Measurements from ENCODE around the gene FKRP. TPM values are rescaled to one million over a fixed set of nuclear protein-coding genes. Genes with fewer than 3 reads are reported as not detected.
A peak's percentile ranks its signal among the peaks of the same experiment; 100 is the strongest.

The FKRP gene, protein sequence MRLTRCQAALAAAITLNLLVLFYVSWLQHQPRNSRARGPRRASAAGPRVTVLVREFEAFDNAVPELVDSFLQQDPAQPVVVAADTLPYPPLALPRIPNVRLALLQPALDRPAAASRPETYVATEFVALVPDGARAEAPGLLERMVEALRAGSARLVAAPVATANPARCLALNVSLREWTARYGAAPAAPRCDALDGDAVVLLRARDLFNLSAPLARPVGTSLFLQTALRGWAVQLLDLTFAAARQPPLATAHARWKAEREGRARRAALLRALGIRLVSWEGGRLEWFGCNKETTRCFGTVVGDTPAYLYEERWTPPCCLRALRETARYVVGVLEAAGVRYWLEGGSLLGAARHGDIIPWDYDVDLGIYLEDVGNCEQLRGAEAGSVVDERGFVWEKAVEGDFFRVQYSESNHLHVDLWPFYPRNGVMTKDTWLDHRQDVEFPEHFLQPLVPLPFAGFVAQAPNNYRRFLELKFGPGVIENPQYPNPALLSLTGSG
- 10 to 100 TPM in 1 of 4 donors, 1 to 10 TPM in 3; 7.0 to 14.6 (median 8.8) TPM for polyA plus RNA-seq
- long read RNA-seq, donor 1, partial matches to known transcripts, result 0 of 4 reads
- long read RNA-seq, donor 1, other reads (novel, unspliced or antisense), result 0 of 4 reads
- long read RNA-seq, donor 2, partial matches to known transcripts, result 11 of 13 reads
- long read RNA-seq, donor 2, other reads (novel, unspliced or antisense), result 0 of 13 reads
- long read RNA-seq, donor 3, partial matches to known transcripts, result 11 of 31 reads
- long read RNA-seq, donor 3, other reads (novel, unspliced or antisense), result 17 of 31 reads
- long read RNA-seq, donor 4, partial matches to known transcripts, result 0 of 1 reads
- long read RNA-seq, donor 4, other reads (novel, unspliced or antisense), result 0 of 1 reads
- long read RNA-seq, donor 5, result 0 reads
- long read RNA-seq, donor 6, partial matches to known transcripts, result 11 of 29 reads
- long read RNA-seq, donor 6, other reads (novel, unspliced or antisense), result 16 of 29 reads
- long read RNA-seq, donor 7, partial matches to known transcripts, result 26 of 37 reads
- long read RNA-seq, donor 7, other reads (novel, unspliced or antisense), result 0 of 37 reads
- long read RNA-seq, donor 8, partial matches to known transcripts, result 0 of 1 reads
- long read RNA-seq, donor 8, other reads (novel, unspliced or antisense), result 0 of 1 reads
- long read RNA-seq, donor 9, result 0 reads
- long read RNA-seq, donor 10, partial matches to known transcripts, result 12 of 43 reads
- long read RNA-seq, donor 10, other reads (novel, unspliced or antisense), result 25 of 43 reads

DNA sequence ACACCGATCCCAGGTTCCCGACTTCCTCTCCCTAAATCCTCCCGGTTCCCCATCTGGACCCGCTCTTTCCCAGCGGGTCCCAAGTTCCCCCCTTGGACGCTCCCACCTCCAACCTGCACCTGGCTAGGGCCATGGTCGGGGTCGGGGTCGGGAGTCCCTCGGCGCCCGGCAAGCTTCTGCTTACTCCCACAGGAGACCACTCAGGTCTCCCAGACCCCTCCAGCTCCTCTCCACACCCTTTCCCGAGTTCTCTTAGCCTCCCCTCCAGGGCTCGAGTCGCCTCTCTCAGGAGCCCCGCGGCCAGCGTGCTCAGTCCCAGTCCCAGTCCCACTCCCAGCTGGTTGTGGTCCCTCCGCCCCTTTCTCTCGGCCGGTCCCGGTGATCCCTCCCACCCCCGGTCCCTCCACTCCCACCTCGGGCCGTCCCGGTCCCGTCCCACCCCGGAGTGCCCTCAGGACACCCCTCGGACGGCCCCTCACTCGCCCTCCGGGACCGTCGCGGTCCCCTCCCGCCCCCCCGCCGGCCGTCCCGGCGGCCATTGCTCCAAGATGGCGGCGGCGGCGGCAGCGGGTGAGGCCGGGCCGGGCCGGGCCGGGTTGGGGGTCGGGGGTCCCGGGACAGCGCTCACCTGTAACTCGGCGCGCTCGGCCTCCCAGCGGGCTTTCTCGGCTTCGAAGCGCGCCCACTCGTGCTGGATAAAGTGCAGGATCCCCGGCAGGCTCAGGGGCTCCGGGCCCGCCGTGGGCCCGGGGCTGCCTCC, at the start of gene FKRP:
TSS of gene FKRP (plus strand) at position 537 of the 760 bp plus-strand sequence. CDS start 9,394 bp downstream, outside the sequence.
- 0 to 2% (median 1%) methylated on average over 36 to 67 of the region's 68 CpGs for WGBS, 3 donors
- Histone ChIP-seq H3K27ac (ENCODE audit: low read depth in 1 of 3, low read length in 2 of 3) (peak within 1 kb of the TSS; percentile 42 to 51 (median 48)), H3K27me3 (ENCODE audit: control insufficient read depth in 3 of 3, insufficient read depth in 3 of 3, low read length in 3 of 3) (no peaks in the 10 kb centered on the region), H3K9me3 (ENCODE audit: control insufficient read depth in 2 of 2, insufficient read depth in 1 of 2, low read depth in 1 of 2, low read length in 1 of 2) (no peaks in the 10 kb centered on the region), H3K4me3 (ENCODE audit: low read depth in 1 of 3, low read length in 3 of 3) (peak within 1 kb of the TSS; percentile 97 to 99 (median 98)), H3K36me3 (ENCODE audit: control insufficient read depth in 3 of 3, insufficient read depth in 2 of 3, low read depth in 1 of 3, low read length in 3 of 3) (peaks cover 0 to 36% (median 0%) of the 10 kb centered on the region in 3 donors), H3K4me1 (ENCODE audit: control insufficient read depth in 3 of 3, insufficient read depth in 2 of 3, low read depth in 1 of 3, low read length in 2 of 3) (peaks cover 4 to 14% (median 4%) of the 10 kb centered on the region in 3 donors)
- no peak for FAIRE-seq
- peak in 1 of 2 donors; percentile 68 for DNase-seq

DNA sequence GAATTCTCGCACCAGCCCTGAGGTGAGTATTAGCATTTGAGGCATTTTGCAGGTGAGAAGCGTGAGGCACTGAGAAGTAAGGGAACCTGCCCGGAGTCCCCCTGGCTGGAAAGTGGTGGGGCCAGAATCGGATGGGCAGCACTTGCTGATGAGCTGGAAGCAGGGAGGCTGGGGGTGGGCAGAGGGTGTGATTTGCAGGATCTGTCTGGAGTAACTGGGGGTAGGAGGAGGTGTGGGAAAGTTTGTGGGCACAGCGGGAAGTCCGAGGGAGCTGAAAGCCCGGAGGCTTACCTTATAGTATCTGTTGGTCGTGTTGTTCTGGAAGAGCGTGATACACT, 49.0 kb upstream of the FKRP start:
- peak overlapping the region in 2 of 3 donors; percentile 15 to 32 for H3K27ac ChIP-seq (ENCODE audit: low read depth in 1 of 3, low read length in 2 of 3)
- peaks cover 24 to 99% (median 45%) of the 10 kb centered on the region in 3 donors for H3K36me3 ChIP-seq (ENCODE audit: control insufficient read depth in 3 of 3, insufficient read depth in 2 of 3, low read depth in 1 of 3, low read length in 3 of 3)
- no peak for FAIRE-seq
- 64 to 80% (median 71%) methylated on average over 9 of the region's 9 CpGs for WGBS, 3 donors
- no peak overlapping the region for H3K4me3 ChIP-seq (ENCODE audit: low read depth in 1 of 3, low read length in 3 of 3)
- no peaks in the 10 kb centered on the region for H3K9me3 ChIP-seq (ENCODE audit: control insufficient read depth in 2 of 2, insufficient read depth in 1 of 2, low read depth in 1 of 2, low read length in 1 of 2)
- H3K4me1 ChIP-seq (ENCODE audit: control insufficient read depth in 3 of 3, insufficient read depth in 2 of 3, low read depth in 1 of 3, low read length in 2 of 3), result peaks cover 0 to 10% (median 2%) of the 10 kb centered on the region in 3 donors
- DNase-seq, result no peak
- H3K27me3 ChIP-seq (ENCODE audit: control insufficient read depth in 3 of 3, insufficient read depth in 3 of 3, low read length in 3 of 3), result no peaks in the 10 kb centered on the region

DNA sequence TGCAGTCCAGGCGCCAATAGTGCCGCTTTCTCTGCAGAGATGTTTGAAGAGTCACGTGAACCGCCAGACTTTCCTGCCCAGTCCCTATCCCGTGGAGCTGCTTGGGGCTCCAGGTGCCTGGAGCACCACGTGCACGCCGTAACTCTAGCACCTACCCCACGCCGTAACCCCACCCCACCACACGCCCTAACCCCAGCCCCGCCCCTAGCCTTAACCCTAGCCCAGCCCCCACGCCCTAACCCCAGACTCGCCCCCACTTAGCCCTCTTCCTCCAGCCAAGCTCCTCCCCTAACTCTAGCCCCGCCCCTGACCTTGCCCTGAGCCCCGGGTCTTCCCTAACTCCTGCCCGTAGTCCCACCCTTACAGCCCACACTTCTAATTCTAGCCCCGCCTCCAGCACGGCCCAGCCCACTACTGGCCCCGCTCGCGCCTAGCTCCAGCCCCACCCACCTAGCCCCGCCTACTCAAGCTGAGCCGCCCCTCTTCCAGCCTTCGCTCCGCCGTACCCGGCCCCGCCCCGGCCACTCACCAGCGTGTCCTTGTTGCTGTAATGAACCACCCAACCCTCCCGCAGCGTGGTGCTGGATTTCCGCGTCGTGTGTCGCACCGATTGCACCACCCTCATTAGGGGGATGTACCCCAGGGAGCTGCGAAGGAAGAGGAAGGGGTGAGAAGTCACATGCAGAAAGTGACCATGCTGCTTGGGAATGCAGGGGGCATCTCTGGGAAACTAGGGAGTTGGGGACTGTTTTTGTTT, 48.5 kb upstream of the FKRP start:
- DNase-seq (peak; percentile 91 to 97), FAIRE-seq (no peak)
- H3K4me1 ChIP-seq (ENCODE audit: control insufficient read depth in 3 of 3, insufficient read depth in 2 of 3, low read depth in 1 of 3, low read length in 2 of 3), result peaks cover 0 to 10% (median 2%) of the 10 kb centered on the region in 3 donors
- H3K36me3 ChIP-seq (ENCODE audit: control insufficient read depth in 3 of 3, insufficient read depth in 2 of 3, low read depth in 1 of 3, low read length in 3 of 3), result peaks cover 24 to 98% (median 39%) of the 10 kb centered on the region in 3 donors
- no peaks in the 10 kb centered on the region for H3K27me3 ChIP-seq (ENCODE audit: control insufficient read depth in 3 of 3, insufficient read depth in 3 of 3, low read length in 3 of 3)
- H3K9me3 ChIP-seq (ENCODE audit: control insufficient read depth in 2 of 2, insufficient read depth in 1 of 2, low read depth in 1 of 2, low read length in 1 of 2), result no peaks in the 10 kb centered on the region
- 10 to 39% (median 37%) methylated on average over 35 to 39 of the region's 39 CpGs for WGBS, 3 donors
- peak overlapping the region in 2 of 3 donors; percentile 23 to 32 for H3K27ac ChIP-seq (ENCODE audit: low read depth in 1 of 3, low read length in 2 of 3)
- H3K4me3 ChIP-seq (ENCODE audit: low read depth in 1 of 3, low read length in 3 of 3), result peak overlapping the region in 1 of 3 donors; percentile 13

DNA sequence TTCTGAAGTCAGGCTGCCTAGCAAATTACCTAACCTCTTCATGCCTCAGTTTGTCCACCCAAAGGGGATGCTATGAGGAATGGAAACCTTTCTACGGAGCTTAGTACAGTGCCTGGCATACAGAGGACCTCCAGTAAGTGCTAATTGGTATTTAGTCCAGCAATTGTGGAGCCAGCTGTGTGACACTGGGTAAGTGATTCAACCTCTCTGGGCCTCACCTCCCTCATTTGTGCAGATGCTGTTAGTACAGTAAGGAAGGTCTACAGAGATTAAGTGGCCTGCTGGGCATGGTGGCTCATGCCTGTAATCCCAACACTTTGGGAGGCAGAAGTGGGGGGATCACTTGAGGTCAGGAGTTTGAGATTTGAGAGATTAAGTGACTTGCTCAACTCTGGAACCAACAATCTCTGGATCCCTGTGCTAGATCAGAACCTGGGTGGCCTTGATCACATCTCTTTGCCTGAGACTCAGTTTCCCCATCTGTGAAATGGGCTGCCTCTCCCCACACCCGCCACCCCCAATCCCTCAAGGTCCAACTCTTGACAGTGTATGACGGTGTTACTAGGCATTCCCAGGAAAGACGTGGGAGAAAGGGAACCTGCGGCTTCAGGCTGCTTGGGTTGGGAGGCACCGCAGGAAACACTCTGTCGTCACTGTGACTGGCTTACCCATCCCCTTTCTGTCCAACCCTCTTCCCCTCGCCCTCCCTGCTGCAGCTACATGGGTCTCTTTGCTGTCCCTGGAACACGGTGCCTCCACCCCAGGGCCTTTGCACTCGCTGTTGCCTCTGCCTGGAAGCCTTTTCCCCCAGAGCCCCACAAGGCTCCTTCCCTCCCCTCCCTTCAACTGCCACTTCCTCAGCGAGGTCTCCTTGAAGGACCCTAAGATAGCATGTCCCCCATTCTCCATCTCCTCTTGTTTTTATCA, 47.2 kb upstream of the FKRP start:
- H3K36me3 ChIP-seq (ENCODE audit: control insufficient read depth in 3 of 3, insufficient read depth in 2 of 3, low read depth in 1 of 3, low read length in 3 of 3), result peaks cover 18 to 91% (median 30%) of the 10 kb centered on the region in 3 donors
- 94 to 98% (median 96%) methylated on average over 11 of the region's 11 CpGs for WGBS, 3 donors

DNA sequence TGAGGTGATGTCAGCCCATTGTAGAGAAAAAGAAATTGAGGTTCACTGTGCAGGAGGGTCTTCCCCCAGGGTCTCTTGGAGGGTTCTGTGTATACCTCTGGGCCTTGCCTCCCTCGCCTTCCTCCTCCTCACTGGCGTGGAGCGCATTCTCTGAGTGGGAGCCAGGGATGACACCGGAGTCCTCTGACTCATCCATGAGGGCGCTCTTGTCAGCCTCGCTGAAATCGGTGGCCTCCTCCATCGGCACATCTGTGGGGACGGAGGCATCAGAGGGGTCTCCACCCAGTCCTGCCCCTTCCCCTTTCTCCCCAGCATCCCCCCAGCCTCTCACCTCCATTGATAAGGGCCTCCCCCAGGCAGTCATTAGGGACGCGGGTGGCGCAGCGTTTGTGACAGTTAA, 45.2 kb upstream of the FKRP start:
- no peak for FAIRE-seq
- H3K9me3 ChIP-seq (ENCODE audit: control insufficient read depth in 2 of 2, insufficient read depth in 1 of 2, low read depth in 1 of 2, low read length in 1 of 2), result no peaks in the 10 kb centered on the region
- H3K27me3 ChIP-seq (ENCODE audit: control insufficient read depth in 3 of 3, insufficient read depth in 3 of 3, low read length in 3 of 3), result no peaks in the 10 kb centered on the region
- peaks cover 0 to 10% (median 2%) of the 10 kb centered on the region in 3 donors for H3K4me1 ChIP-seq (ENCODE audit: control insufficient read depth in 3 of 3, insufficient read depth in 2 of 3, low read depth in 1 of 3, low read length in 2 of 3)
- no peak overlapping the region for H3K27ac ChIP-seq (ENCODE audit: low read depth in 1 of 3, low read length in 2 of 3)
- 92 to 96% (median 95%) methylated on average over 13 of the region's 13 CpGs for WGBS, 3 donors
- peaks cover 14 to 88% (median 25%) of the 10 kb centered on the region in 3 donors for H3K36me3 ChIP-seq (ENCODE audit: control insufficient read depth in 3 of 3, insufficient read depth in 2 of 3, low read depth in 1 of 3, low read length in 3 of 3)
- DNase-seq, result no peak
- no peak overlapping the region for H3K4me3 ChIP-seq (ENCODE audit: low read depth in 1 of 3, low read length in 3 of 3)

More for the DNA sequence above, 47.2 kb upstream of the FKRP start:
- Histone ChIP-seq H3K4me3 (ENCODE audit: low read depth in 1 of 3, low read length in 3 of 3) (no peak overlapping the region), H3K4me1 (ENCODE audit: control insufficient read depth in 3 of 3, insufficient read depth in 2 of 3, low read depth in 1 of 3, low read length in 2 of 3) (peaks cover 0 to 10% (median 2%) of the 10 kb centered on the region in 3 donors), H3K27me3 (ENCODE audit: control insufficient read depth in 3 of 3, insufficient read depth in 3 of 3, low read length in 3 of 3) (no peaks in the 10 kb centered on the region), H3K9me3 (ENCODE audit: control insufficient read depth in 2 of 2, insufficient read depth in 1 of 2, low read depth in 1 of 2, low read length in 1 of 2) (no peaks in the 10 kb centered on the region), H3K27ac (ENCODE audit: low read depth in 1 of 3, low read length in 2 of 3) (no peak overlapping the region)
- FAIRE-seq (no peak), DNase-seq (no peak)

DNA sequence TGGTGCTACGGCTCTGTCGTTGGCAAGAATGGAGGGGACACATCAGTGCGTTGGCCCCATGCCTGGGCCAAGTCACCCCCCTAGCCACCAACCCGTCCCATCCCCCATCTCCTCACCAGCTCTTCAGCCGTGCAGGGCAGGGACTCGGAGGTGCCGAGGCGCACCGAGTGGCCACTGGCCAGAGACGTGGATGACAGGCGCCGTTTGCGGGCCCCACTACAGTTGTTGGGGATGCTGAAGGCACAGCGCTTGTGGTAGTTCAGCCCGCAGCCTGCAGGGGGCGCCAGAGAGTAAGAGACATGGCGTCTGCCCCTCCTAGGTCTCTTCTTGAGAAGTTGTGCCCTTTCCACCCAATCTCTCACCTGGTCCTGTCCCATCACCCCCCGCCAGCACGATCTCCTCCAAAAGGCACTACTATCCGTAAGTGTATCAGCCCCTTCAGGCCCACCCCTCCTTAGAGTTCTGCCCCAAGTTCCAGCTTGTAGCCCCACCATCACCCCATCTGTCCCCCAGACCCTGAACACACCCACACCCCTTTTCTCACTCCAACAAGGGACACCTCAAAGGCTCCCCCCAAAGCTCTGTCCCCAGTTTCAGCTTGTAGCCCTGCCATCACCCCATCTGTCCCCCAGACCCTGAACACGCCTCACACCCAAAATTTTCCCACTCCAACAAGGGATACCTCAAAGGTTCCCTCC, 41.3 kb upstream of the FKRP start:
- Histone ChIP-seq H3K36me3 (ENCODE audit: control insufficient read depth in 3 of 3, insufficient read depth in 2 of 3, low read depth in 1 of 3, low read length in 3 of 3) (peaks cover 13 to 81% (median 16%) of the 10 kb centered on the region in 3 donors), H3K4me1 (ENCODE audit: control insufficient read depth in 3 of 3, insufficient read depth in 2 of 3, low read depth in 1 of 3, low read length in 2 of 3) (no peaks in the 10 kb centered on the region), H3K4me3 (ENCODE audit: low read depth in 1 of 3, low read length in 3 of 3) (no peak overlapping the region), H3K27me3 (ENCODE audit: control insufficient read depth in 3 of 3, insufficient read depth in 3 of 3, low read length in 3 of 3) (no peaks in the 10 kb centered on the region), H3K27ac (ENCODE audit: low read depth in 1 of 3, low read length in 2 of 3) (no peak overlapping the region), H3K9me3 (ENCODE audit: control insufficient read depth in 2 of 2, insufficient read depth in 1 of 2, low read depth in 1 of 2, low read length in 1 of 2) (no peaks in the 10 kb centered on the region)
- WGBS, 3 donors, result 24 to 35% (median 28%) methylated on average over 19 to 21 of the region's 21 CpGs
- DNase-seq (peak; percentile 55 to 70), FAIRE-seq (no peak)
